Stimulated activated effector memory CD8-positive, alpha-beta T cell treated with anti-CD3 and anti-CD28 coated beads, Interleukin-12 subunit alpha, Interleukin-12 subunit beta, amount 100 ng/mL, for 72 hours (primary cell): ENCODE data around the gene FLII.
"Not testable (repeated sequence)": the region's sequence is repeated elsewhere in the genome, so short reads cannot be mapped to it uniquely, and the experiment has no call there.

Source experiments
- ATAC-seq: fragments of 150-1000 bp; cut with Tn5 transposase; 2 replicates; pipeline ENCODE4 v1.10.0; 2021
- DNase-seq, 2 donors: peaks; one replicate each; pipeline ENCODE4 v3.0.0; 2021 to 2022; ENCODE audit warnings: low spot score in 2 of 2
- H3K27ac Mint-ChIP-seq: one replicate; pipeline ENCODE4 v1.8.0; 2022; ENCODE audit warnings: mild to moderate bottlenecking, mixed read lengths
- H3K36me3 Mint-ChIP-seq: one replicate; pipeline ENCODE4 v1.8.0; 2022; ENCODE audit warnings: mild to moderate bottlenecking, mixed read lengths
- H3K4me1 Mint-ChIP-seq: one replicate; pipeline ENCODE4 v1.8.0; 2022; ENCODE audit warnings: mixed read lengths
- H3K4me3 Mint-ChIP-seq: one replicate; pipeline ENCODE4 v1.8.0; 2022; ENCODE audit warnings: mild to moderate bottlenecking, mixed read lengths
- H3K9me3 Mint-ChIP-seq: one replicate; pipeline ENCODE4 v1.8.0; 2022; ENCODE audit warnings: mixed read lengths

FLII gene

GRCh38 chr17:18258356-18259038, at the start of gene FLII:
Gene FLII (minus strand): TSS chr17:18258738. CDS start chr17:18258690, 48 bp downstream.
- H3K36me3 Mint-ChIP-seq: peaks cover 44% of the 10 kb centered on the region
- peak; percentile 57 for ATAC-seq

GRCh38 chr17:18303206-18303605, 44.7 kb upstream of the FLII start:
- not testable (repeated sequence) for DNase-seq, H3K27ac Mint-ChIP-seq, H3K9me3 Mint-ChIP-seq, ATAC-seq, H3K4me1 Mint-ChIP-seq, H3K4me3 Mint-ChIP-seq
- peaks cover 97% of the 10 kb centered on the region for H3K36me3 Mint-ChIP-seq

More at GRCh38 chr17:18258356-18259038, at the start of gene FLII:
- peak; percentile 51 to 74 for DNase-seq
- Mint-ChIP-seq H3K4me3 (peak within 1 kb of the TSS; percentile 98), H3K9me3 (no peaks in the 10 kb centered on the region), H3K4me1 (peaks cover 41% of the 10 kb centered on the region), H3K27ac (peak within 1 kb of the TSS; percentile 97)

- no peaks in the 10 kb centered on the region for H3K4me1 Mint-ChIP-seq
- H3K9me3 Mint-ChIP-seq: no peaks in the 10 kb centered on the region
- H3K36me3 Mint-ChIP-seq: peaks cover 89% of the 10 kb centered on the region
- no peak for DNase-seq
- no peak overlapping the region for H3K4me3 Mint-ChIP-seq
- H3K27ac Mint-ChIP-seq: peak overlapping the region; percentile 63
- no peak for ATAC-seq
Observed at GRCh38 chr17:18300725-18301480, 42.4 kb upstream of the FLII start.

GRCh38 chr17:18298061-18298460, 39.5 kb upstream of the FLII start:
- H3K4me3 Mint-ChIP-seq, H3K9me3 Mint-ChIP-seq, DNase-seq, H3K27ac Mint-ChIP-seq, ATAC-seq, H3K4me1 Mint-ChIP-seq: not testable (repeated sequence)
- peaks cover 89% of the 10 kb centered on the region for H3K36me3 Mint-ChIP-seq

- Mint-ChIP-seq H3K4me1 (no peaks in the 10 kb centered on the region), H3K27ac (peak overlapping the region; percentile 82), H3K36me3 (peaks cover 100% of the 10 kb centered on the region), H3K4me3 (no peak overlapping the region), H3K9me3 (no peaks in the 10 kb centered on the region)
- DNase-seq: no peak
- no peak for ATAC-seq
Observed at GRCh38 chr17:18291718-18292540, 33.4 kb upstream of the FLII start.

GRCh38 chr17:18285296-18285695, 26.8 kb upstream of the FLII start:
- no peaks in the 10 kb centered on the region for H3K9me3 Mint-ChIP-seq
- H3K27ac Mint-ChIP-seq: no peak overlapping the region
- ATAC-seq: no peak
- peaks cover 100% of the 10 kb centered on the region for H3K36me3 Mint-ChIP-seq
- no peak for DNase-seq
- H3K4me3 Mint-ChIP-seq: no peak overlapping the region
- no peaks in the 10 kb centered on the region for H3K4me1 Mint-ChIP-seq

GRCh38 chr17:18281788-18282187, 23.2 kb upstream of the FLII start:
- H3K9me3 Mint-ChIP-seq: no peaks in the 10 kb centered on the region
- no peaks in the 10 kb centered on the region for H3K4me1 Mint-ChIP-seq
- ATAC-seq (no peak), DNase-seq (no peak)
- H3K36me3 Mint-ChIP-seq: peaks cover 100% of the 10 kb centered on the region
- no peak overlapping the region for H3K4me3 Mint-ChIP-seq
- H3K27ac Mint-ChIP-seq: no peak overlapping the region

- H3K9me3 Mint-ChIP-seq: no peaks in the 10 kb centered on the region
- ATAC-seq: no peak
- no peak for DNase-seq
- no peak overlapping the region for H3K4me3 Mint-ChIP-seq
- no peak overlapping the region for H3K27ac Mint-ChIP-seq
- peaks cover 100% of the 10 kb centered on the region for H3K36me3 Mint-ChIP-seq
- H3K4me1 Mint-ChIP-seq: no peaks in the 10 kb centered on the region
Observed at GRCh38 chr17:18280766-18281371, 22.3 kb upstream of the FLII start.

GRCh38 chr17:18280249-18280648, 21.7 kb upstream of the FLII start:
- DNase-seq (no peak), ATAC-seq (no peak)
- no peak overlapping the region for H3K4me3 Mint-ChIP-seq
- H3K27ac Mint-ChIP-seq: no peak overlapping the region
- peaks cover 100% of the 10 kb centered on the region for H3K36me3 Mint-ChIP-seq
- no peaks in the 10 kb centered on the region for H3K9me3 Mint-ChIP-seq
- no peaks in the 10 kb centered on the region for H3K4me1 Mint-ChIP-seq

GRCh38 chr17:18278867-18279266, 20.3 kb upstream of the FLII start:
- Mint-ChIP-seq H3K9me3 (no peaks in the 10 kb centered on the region), H3K27ac (no peak overlapping the region), H3K36me3 (peaks cover 100% of the 10 kb centered on the region), H3K4me1 (no peaks in the 10 kb centered on the region), H3K4me3 (no peak overlapping the region)
- ATAC-seq: no peak
- DNase-seq: no peak

GRCh38 chr17:18277076-18277475, 18.5 kb upstream of the FLII start:
- ATAC-seq (no peak), DNase-seq (no peak)
- no peak overlapping the region for H3K4me3 Mint-ChIP-seq
- no peak overlapping the region for H3K27ac Mint-ChIP-seq
- no peaks in the 10 kb centered on the region for H3K4me1 Mint-ChIP-seq
- peaks cover 100% of the 10 kb centered on the region for H3K36me3 Mint-ChIP-seq
- no peaks in the 10 kb centered on the region for H3K9me3 Mint-ChIP-seq

- Mint-ChIP-seq H3K9me3 (no peaks in the 10 kb centered on the region), H3K36me3 (peaks cover 34% of the 10 kb centered on the region), H3K27ac (no peak overlapping the region), H3K4me3 (no peak overlapping the region), H3K4me1 (peaks cover 10% of the 10 kb centered on the region)
- DNase-seq (no peak), ATAC-seq (no peak)
Observed at GRCh38 chr17:18270046-18270931, 11.8 kb upstream of the FLII start.

GRCh38 chr17:18267927-18268711, 9.6 kb upstream of the FLII start:
- peak; percentile 66 for ATAC-seq
- peaks cover 10% of the 10 kb centered on the region for H3K4me1 Mint-ChIP-seq
- peaks cover 12% of the 10 kb centered on the region for H3K36me3 Mint-ChIP-seq

GRCh38 chr17:18267366-18267765, 8.8 kb upstream of the FLII start:
- no peak overlapping the region for H3K4me3 Mint-ChIP-seq
- no peak for DNase-seq
- H3K9me3 Mint-ChIP-seq: no peaks in the 10 kb centered on the region
- H3K36me3 Mint-ChIP-seq: peaks cover 5% of the 10 kb centered on the region
- peak overlapping the region; percentile 40 for H3K27ac Mint-ChIP-seq
- H3K4me1 Mint-ChIP-seq: peaks cover 10% of the 10 kb centered on the region
- peak; percentile 74 for ATAC-seq

More at GRCh38 chr17:18267927-18268711, 9.6 kb upstream of the FLII start:
- no peak for DNase-seq
- no peak overlapping the region for H3K4me3 Mint-ChIP-seq
- H3K9me3 Mint-ChIP-seq: no peaks in the 10 kb centered on the region
- peak overlapping the region; percentile 40 for H3K27ac Mint-ChIP-seq
